ENCODE data around the gene DSC2. TPM values are rescaled to one million over a fixed set of nuclear protein-coding genes. Genes with fewer than 3 reads are reported as not detected.

DSC2 gene
- total and polyA plus RNA-seq, 4 donors: 0.23 to 6.8 (median 3.3) TPM

- no peaks in the 10 kb centered on the region for H3K27me3 ChIP-seq (ENCODE audit: control insufficient read depth in 1 of 2, insufficient read depth in 2 of 2, low read length in 1 of 2)
- no peak for ATAC-seq (ENCODE audit: low FRiP score)
- no peak overlapping the region for H3K4me3 ChIP-seq (ENCODE audit: low read length in 2 of 2)
- H3K4me1 ChIP-seq (ENCODE audit: control insufficient read depth in 1 of 2, insufficient read depth in 2 of 2, low read length in 2 of 2): no peaks in the 10 kb centered on the region
- intact Hi-C loops (cut with DNase I): loop anchor here in 1 of 2 donors (10.0 kb wide), 1 partner anchor 56 kb away; no protein-coding TSS in a partner anchor
- DNase-seq: no peak
- H3K36me3 ChIP-seq (ENCODE audit: control insufficient read depth in 1 of 2, insufficient read depth in 2 of 2, low read length in 1 of 2): no peaks in the 10 kb centered on the region
- no peak overlapping the region for H3K27ac ChIP-seq (ENCODE audit: low read depth in 1 of 2, low read length in 2 of 2)
- WGBS, 2 donors: 91 to 97% methylated on average over 3 of the region's 3 CpGs
- peaks cover 2% of the 10 kb centered on the region for H3K9me3 ChIP-seq (ENCODE audit: control insufficient read depth, low read length)
These were observed 43.3 kb downstream of the DSC2 start for GRCh38 chr18:31058897-31059296.

GRCh38 chr18:31057917-31058316, 44.3 kb downstream of the DSC2 start:
- intact Hi-C loops (cut with DNase I): loop anchor here in 1 of 2 donors (10.0 kb wide), 1 partner anchor 57 kb away; no protein-coding TSS in a partner anchor
- Histone ChIP-seq H3K9me3 (ENCODE audit: control insufficient read depth, low read length) (peaks cover 3% of the 10 kb centered on the region), H3K27me3 (ENCODE audit: control insufficient read depth in 1 of 2, insufficient read depth in 2 of 2, low read length in 1 of 2) (no peaks in the 10 kb centered on the region), H3K4me1 (ENCODE audit: control insufficient read depth in 1 of 2, insufficient read depth in 2 of 2, low read length in 2 of 2) (no peaks in the 10 kb centered on the region), H3K36me3 (ENCODE audit: control insufficient read depth in 1 of 2, insufficient read depth in 2 of 2, low read length in 1 of 2) (no peaks in the 10 kb centered on the region), H3K4me3 (ENCODE audit: low read length in 2 of 2) (no peak overlapping the region), H3K27ac (ENCODE audit: low read depth in 1 of 2, low read length in 2 of 2) (no peak overlapping the region)
- no peak for ATAC-seq (ENCODE audit: low FRiP score)
- WGBS, 2 donors: 89 to 90% methylated on average over 4 of the region's 4 CpGs
- DNase-seq: no peak

GRCh38 chr18:31057051-31057450, 45.2 kb downstream of the DSC2 start:
- H3K4me1 ChIP-seq (ENCODE audit: control insufficient read depth in 1 of 2, insufficient read depth in 2 of 2, low read length in 2 of 2): no peaks in the 10 kb centered on the region
- H3K27me3 ChIP-seq (ENCODE audit: control insufficient read depth in 1 of 2, insufficient read depth in 2 of 2, low read length in 1 of 2): no peaks in the 10 kb centered on the region
- DNase-seq: no peak
- intact Hi-C loops (cut with DNase I): loop anchor here in 1 of 2 donors (10.0 kb wide), 1 partner anchor 58 kb away; no protein-coding TSS in a partner anchor
- WGBS, 2 donors: 39% methylated on average over 5 of the region's 5 CpGs
- ATAC-seq (ENCODE audit: low FRiP score): no peak
- no peak overlapping the region for H3K4me3 ChIP-seq (ENCODE audit: low read length in 2 of 2)
- H3K36me3 ChIP-seq (ENCODE audit: control insufficient read depth in 1 of 2, insufficient read depth in 2 of 2, low read length in 1 of 2): no peaks in the 10 kb centered on the region
- no peak overlapping the region for H3K27ac ChIP-seq (ENCODE audit: low read depth in 1 of 2, low read length in 2 of 2)
- peaks cover 3% of the 10 kb centered on the region for H3K9me3 ChIP-seq (ENCODE audit: control insufficient read depth, low read length)

- DNase-seq (no peak), ATAC-seq (ENCODE audit: low FRiP score) (no peak)
- intact Hi-C loops (cut with DNase I): loop anchor here in 1 of 2 donors (10.0 kb wide), 1 partner anchor 59 kb away; no protein-coding TSS in a partner anchor
- H3K9me3 ChIP-seq (ENCODE audit: control insufficient read depth, low read length): peaks cover 3% of the 10 kb centered on the region
- H3K4me3 ChIP-seq (ENCODE audit: low read length in 2 of 2): no peak overlapping the region
- no peaks in the 10 kb centered on the region for H3K36me3 ChIP-seq (ENCODE audit: control insufficient read depth in 1 of 2, insufficient read depth in 2 of 2, low read length in 1 of 2)
- H3K27ac ChIP-seq (ENCODE audit: low read depth in 1 of 2, low read length in 2 of 2): no peak overlapping the region
- 87 to 89% methylated on average over 2 of the region's 2 CpGs for WGBS, 2 donors
- no peaks in the 10 kb centered on the region for H3K27me3 ChIP-seq (ENCODE audit: control insufficient read depth in 1 of 2, insufficient read depth in 2 of 2, low read length in 1 of 2)
- no peaks in the 10 kb centered on the region for H3K4me1 ChIP-seq (ENCODE audit: control insufficient read depth in 1 of 2, insufficient read depth in 2 of 2, low read length in 2 of 2)
These were observed 45.9 kb downstream of the DSC2 start for GRCh38 chr18:31056296-31056695.

GRCh38 chr18:31050635-31051034, 51.6 kb downstream of the DSC2 start:
- no peaks in the 10 kb centered on the region for H3K36me3 ChIP-seq (ENCODE audit: control insufficient read depth in 1 of 2, insufficient read depth in 2 of 2, low read length in 1 of 2)
- H3K9me3 ChIP-seq (ENCODE audit: control insufficient read depth, low read length): peaks cover 3% of the 10 kb centered on the region
- no peaks in the 10 kb centered on the region for H3K4me1 ChIP-seq (ENCODE audit: control insufficient read depth in 1 of 2, insufficient read depth in 2 of 2, low read length in 2 of 2)
- intact Hi-C loops (cut with DNase I): loop anchor here in 1 of 2 donors (10.0 kb wide), 1 partner anchor 64 kb away; no protein-coding TSS in a partner anchor
- no peak overlapping the region for H3K27ac ChIP-seq (ENCODE audit: low read depth in 1 of 2, low read length in 2 of 2)
- no peaks in the 10 kb centered on the region for H3K27me3 ChIP-seq (ENCODE audit: control insufficient read depth in 1 of 2, insufficient read depth in 2 of 2, low read length in 1 of 2)
- ATAC-seq (ENCODE audit: low FRiP score) (no peak), DNase-seq (no peak)
- WGBS, 2 donors: 89 to 91% methylated on average over 3 of the region's 3 CpGs
- no peak overlapping the region for H3K4me3 ChIP-seq (ENCODE audit: low read length in 2 of 2)

GRCh38 chr18:31049189-31049588, 53.0 kb downstream of the DSC2 start:
- ATAC-seq (ENCODE audit: low FRiP score) (no peak), DNase-seq (no peak)
- no peak overlapping the region for H3K4me3 ChIP-seq (ENCODE audit: low read length in 2 of 2)
- H3K4me1 ChIP-seq (ENCODE audit: control insufficient read depth in 1 of 2, insufficient read depth in 2 of 2, low read length in 2 of 2): no peaks in the 10 kb centered on the region
- H3K9me3 ChIP-seq (ENCODE audit: control insufficient read depth, low read length): peaks cover 3% of the 10 kb centered on the region
- no peaks in the 10 kb centered on the region for H3K27me3 ChIP-seq (ENCODE audit: control insufficient read depth in 1 of 2, insufficient read depth in 2 of 2, low read length in 1 of 2)
- WGBS, 2 donors: 51 to 54% methylated on average over 4 of the region's 4 CpGs
- H3K36me3 ChIP-seq (ENCODE audit: control insufficient read depth in 1 of 2, insufficient read depth in 2 of 2, low read length in 1 of 2): no peaks in the 10 kb centered on the region
- H3K27ac ChIP-seq (ENCODE audit: low read depth in 1 of 2, low read length in 2 of 2): no peak overlapping the region
- intact Hi-C loops (cut with DNase I): no loop called here

GRCh38 chr18:31048216-31048615, 54.0 kb downstream of the DSC2 start:
- no peak for ATAC-seq (ENCODE audit: low FRiP score)
- Histone ChIP-seq H3K4me3 (ENCODE audit: low read length in 2 of 2) (no peak overlapping the region), H3K9me3 (ENCODE audit: control insufficient read depth, low read length) (no peaks in the 10 kb centered on the region), H3K27ac (ENCODE audit: low read depth in 1 of 2, low read length in 2 of 2) (no peak overlapping the region), H3K36me3 (ENCODE audit: control insufficient read depth in 1 of 2, insufficient read depth in 2 of 2, low read length in 1 of 2) (no peaks in the 10 kb centered on the region), H3K4me1 (ENCODE audit: control insufficient read depth in 1 of 2, insufficient read depth in 2 of 2, low read length in 2 of 2) (no peaks in the 10 kb centered on the region), H3K27me3 (ENCODE audit: control insufficient read depth in 1 of 2, insufficient read depth in 2 of 2, low read length in 1 of 2) (no peaks in the 10 kb centered on the region)
- intact Hi-C loops (cut with DNase I): no loop called here
- WGBS, 2 donors: 60 to 79% methylated on average over 2 of the region's 2 CpGs
- no peak for DNase-seq

- Histone ChIP-seq H3K4me3 (ENCODE audit: low read length in 2 of 2) (no peak overlapping the region), H3K27me3 (ENCODE audit: control insufficient read depth in 1 of 2, insufficient read depth in 2 of 2, low read length in 1 of 2) (no peaks in the 10 kb centered on the region), H3K27ac (ENCODE audit: low read depth in 1 of 2, low read length in 2 of 2) (no peak overlapping the region), H3K36me3 (ENCODE audit: control insufficient read depth in 1 of 2, insufficient read depth in 2 of 2, low read length in 1 of 2) (no peaks in the 10 kb centered on the region), H3K9me3 (ENCODE audit: control insufficient read depth, low read length) (no peaks in the 10 kb centered on the region), H3K4me1 (ENCODE audit: control insufficient read depth in 1 of 2, insufficient read depth in 2 of 2, low read length in 2 of 2) (no peaks in the 10 kb centered on the region)
- intact Hi-C loops (cut with DNase I): no loop called here
- DNase-seq (no peak), ATAC-seq (ENCODE audit: low FRiP score) (no peak)
These were observed 55.3 kb downstream of the DSC2 start for GRCh38 chr18:31046916-31047315.

GRCh38 chr18:31045599-31045998, 56.6 kb downstream of the DSC2 start:
- H3K36me3 ChIP-seq (ENCODE audit: control insufficient read depth in 1 of 2, insufficient read depth in 2 of 2, low read length in 1 of 2): no peaks in the 10 kb centered on the region
- intact Hi-C loops (cut with DNase I): no loop called here
- no peaks in the 10 kb centered on the region for H3K27me3 ChIP-seq (ENCODE audit: control insufficient read depth in 1 of 2, insufficient read depth in 2 of 2, low read length in 1 of 2)
- H3K27ac ChIP-seq (ENCODE audit: low read depth in 1 of 2, low read length in 2 of 2): no peak overlapping the region
- DNase-seq (no peak), ATAC-seq (ENCODE audit: low FRiP score) (no peak)
- H3K4me3 ChIP-seq (ENCODE audit: low read length in 2 of 2): no peak overlapping the region
- H3K9me3 ChIP-seq (ENCODE audit: control insufficient read depth, low read length): no peaks in the 10 kb centered on the region
- H3K4me1 ChIP-seq (ENCODE audit: control insufficient read depth in 1 of 2, insufficient read depth in 2 of 2, low read length in 2 of 2): no peaks in the 10 kb centered on the region
- 91 to 95% methylated on average over 6 of the region's 6 CpGs for WGBS, 2 donors

All from aorta (tissue), 5 donors.